KBM-7 (cell line): ENCODE data around the gene ETNK1.
"Not testable (repeated sequence)": the region's sequence is repeated elsewhere in the genome, so short reads cannot be mapped to it uniquely, and the experiment has no call there.

Experiments
- DNase-seq: peaks from one replicate; pipeline ENCODE4 v3.0.0-alpha.2; 2015
- in situ Hi-C: fragments of 300-500 bp; cut with MboI; formaldehyde crosslinking; loops from 2 replicates; pipeline ENCODE4 v1.14.3; 2020; ENCODE audit warnings: low sequenced_read_pairs, low pct_unique_long_range_greater_than_20kb, mixed read lengths

The ETNK1 gene

DNA sequence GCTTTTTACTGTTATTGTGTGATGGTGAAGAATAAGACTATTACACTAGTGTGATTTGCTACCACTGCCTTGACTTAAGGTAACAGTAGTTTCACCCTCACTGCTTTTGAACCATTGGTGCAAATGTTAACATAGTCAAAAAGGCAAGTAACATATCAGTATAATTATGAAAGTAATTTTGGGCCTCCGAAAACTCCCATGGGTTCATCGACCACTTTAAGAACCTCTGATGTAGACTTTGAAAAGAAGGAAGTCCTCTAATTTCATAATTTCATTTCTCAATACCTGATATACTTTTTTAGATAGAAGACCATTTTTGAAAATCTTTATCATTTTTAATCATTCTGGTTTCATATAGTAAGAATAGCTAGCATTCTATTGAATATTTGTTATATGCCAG, 57.7 kb downstream of the ETNK1 start:
- in situ Hi-C loops = no loop called here
- DNase-seq = no peak

DNA sequence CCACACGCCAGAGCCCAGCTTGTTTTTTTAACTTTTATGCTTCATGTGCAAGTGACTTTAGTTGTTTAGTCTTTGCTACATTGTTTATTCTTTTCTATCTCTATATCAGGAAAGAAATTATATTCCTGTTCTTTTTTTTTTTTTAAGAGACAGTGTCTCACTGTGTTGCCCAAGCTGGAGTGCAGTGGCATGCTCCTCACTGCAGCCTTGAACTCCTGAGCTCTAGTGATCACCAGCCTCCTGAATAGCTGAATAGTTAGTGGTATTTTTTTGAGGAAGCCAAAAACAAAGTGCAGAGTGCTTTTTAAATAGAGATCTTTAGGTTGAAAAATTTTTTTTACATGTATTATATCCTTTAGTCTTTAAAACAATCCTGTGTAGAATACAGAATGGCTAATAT, 58.2 kb downstream of the ETNK1 start:
- in situ Hi-C loops = no loop called here
- DNase-seq = no peak

DNA sequence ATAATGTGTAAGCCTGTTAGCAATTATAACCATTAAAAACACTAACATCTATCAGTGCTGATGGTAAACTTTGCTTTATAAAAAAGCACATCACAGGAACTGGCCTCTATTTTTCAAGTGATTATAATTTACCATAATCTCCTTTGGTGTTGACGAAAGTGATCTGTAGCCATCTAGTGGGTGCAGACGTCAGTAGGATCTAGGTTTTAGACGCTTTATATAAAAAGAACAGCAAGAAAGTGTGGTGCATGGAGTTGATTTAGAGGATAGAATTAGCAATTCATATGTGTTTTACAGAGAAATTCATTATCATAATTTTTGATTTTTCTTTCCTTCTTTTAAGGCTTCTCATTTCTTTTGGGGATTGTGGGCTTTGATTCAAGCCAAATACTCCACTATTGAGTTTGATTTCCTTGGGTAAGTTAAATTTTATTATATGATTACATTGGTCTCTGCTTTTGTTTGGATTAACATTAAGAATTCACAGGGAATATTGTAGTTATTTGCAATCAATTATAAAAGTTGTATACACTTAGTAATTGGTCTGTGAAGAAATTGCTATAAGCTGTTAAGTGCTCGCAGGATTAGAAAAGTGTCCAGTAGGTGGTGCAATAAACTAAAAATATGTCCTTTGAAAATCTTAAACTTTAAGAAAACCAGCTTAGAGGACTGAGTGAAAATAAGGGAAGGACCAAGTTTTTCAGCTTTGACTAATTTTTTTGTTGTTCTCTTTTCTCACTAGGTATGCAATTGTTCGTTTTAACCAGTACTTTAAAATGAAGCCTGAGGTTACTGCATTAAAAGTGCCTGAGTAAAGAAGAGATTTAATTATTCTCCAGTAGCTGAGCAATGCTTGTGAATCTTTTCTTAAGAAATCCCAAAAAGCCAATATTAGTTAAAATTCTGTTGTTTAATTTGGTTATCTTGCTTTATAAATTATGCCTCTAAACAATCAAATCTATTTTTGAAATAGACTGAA, 59.5 kb downstream of the ETNK1 start:
- peak; percentile 72 for DNase-seq
- in situ Hi-C loops = no loop called here

DNA sequence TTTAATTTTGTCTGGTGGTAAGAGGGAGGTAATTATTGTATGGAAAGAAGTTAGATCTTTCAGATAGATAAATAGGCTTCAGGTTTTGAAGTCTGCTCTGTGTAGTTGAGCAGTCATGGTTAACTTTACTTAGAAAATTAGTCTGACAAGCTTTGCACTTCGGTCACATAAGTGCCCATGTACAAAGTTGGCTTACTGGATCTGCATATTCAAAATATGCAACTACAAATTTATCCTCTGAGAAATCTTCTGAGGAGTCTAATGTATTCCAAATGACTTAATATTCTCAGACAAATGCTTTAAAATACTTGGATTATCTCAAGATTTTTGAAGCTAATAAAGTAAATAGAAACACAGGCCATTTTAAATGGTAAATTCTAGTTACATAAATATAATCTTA, 61.2 kb downstream of the ETNK1 start:
- no peak for DNase-seq
- in situ Hi-C loops = no loop called here

DNA sequence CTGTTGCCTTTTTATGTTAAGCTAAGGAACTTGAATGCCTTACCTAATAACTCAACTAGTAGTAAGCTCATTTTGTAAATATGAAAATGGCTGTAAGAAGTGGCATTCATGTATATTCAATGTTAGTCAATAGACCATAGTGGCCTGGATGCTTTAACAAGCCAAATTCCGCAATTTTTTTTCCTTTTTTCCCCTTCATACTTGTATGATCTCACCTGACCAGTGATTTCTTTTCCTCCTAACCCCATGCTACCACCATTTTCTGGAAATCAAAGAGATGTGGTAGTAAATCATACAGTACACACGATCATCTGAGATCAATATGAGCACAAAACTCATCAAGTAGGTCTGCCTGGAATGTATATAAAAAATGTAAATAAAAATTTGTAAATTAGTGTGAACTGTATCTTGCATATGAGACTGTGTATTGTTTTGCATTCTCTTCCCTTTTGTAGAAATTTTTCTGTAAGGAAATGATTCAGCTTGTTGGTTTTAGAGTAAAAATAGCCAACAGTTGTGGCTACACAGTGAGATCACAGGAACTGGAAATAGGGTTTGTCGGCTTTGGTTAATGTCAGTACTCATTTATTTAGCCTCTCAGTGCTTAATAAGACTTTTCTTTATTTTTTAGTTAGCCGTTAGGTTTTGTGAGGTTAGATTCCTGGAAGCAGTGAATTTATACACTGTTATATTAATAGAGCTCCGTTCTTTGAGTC, 62.5 kb downstream of the ETNK1 start:
- peak; percentile 59 for DNase-seq
- in situ Hi-C loops = no loop called here

DNA sequence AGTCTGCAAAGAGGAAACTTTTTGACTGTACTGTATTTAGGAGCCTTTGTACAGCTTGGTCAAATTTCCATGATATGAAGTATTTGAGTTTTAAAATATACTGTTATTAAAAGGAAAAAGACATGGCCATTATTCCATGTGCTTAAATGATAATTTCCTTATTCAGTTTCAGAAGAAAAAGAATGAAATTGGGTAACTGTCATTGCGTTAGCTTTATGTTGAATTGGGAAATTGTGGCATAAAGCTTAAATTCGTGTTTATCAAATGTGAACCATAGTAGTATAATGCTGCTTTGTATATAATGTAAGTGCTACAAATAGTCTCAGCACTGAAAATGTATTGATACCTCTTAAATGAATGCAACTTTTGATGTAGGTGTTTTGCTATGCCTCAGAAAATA, 64.9 kb downstream of the ETNK1 start:
- no peak for DNase-seq

DNA sequence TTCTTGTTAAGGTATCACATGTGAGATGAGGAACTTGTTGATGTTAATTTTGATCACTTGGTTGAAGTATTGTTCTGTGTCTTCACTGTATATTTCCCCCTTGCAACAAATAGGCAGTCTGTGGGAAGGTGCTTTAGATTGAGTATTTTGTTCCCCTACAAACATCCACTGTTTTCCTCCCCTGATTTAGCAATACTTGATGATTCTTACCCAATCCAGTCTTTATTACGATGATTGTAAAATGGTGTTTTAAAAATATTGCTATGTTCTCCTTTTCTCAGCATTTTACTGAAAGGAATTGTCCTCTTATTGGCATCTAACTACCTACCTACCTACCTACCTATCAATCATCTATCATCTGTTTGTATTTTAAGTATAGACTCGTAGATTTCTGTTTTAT, 66.3 kb downstream of the ETNK1 start:
- in situ Hi-C loops = no loop called here

More for the DNA sequence above, 64.9 kb downstream of the ETNK1 start:
- in situ Hi-C loops = no loop called here

DNA sequence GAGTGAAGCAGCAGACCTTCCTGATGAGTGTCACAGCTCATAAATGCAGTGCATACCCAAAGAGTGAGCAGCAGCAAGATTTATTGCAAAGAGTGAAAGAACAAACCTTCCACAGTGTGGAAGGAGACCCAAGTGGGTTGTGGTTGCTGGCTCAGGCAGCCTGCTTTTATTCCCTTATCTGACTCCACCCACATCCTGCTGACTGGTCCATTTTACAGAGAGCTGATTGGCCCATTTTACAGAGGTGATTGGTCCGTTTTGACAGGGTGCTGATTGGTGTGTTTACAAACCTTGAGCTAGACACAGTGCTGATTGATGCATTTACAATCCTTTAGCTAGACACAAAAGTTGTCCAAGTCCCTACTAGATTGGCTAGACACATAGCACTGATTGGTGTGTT, 67.5 kb downstream of the ETNK1 start:
- in situ Hi-C loops = not testable (repeated sequence)

More for the DNA sequence above, 66.3 kb downstream of the ETNK1 start:
- DNase-seq = no peak

DNA sequence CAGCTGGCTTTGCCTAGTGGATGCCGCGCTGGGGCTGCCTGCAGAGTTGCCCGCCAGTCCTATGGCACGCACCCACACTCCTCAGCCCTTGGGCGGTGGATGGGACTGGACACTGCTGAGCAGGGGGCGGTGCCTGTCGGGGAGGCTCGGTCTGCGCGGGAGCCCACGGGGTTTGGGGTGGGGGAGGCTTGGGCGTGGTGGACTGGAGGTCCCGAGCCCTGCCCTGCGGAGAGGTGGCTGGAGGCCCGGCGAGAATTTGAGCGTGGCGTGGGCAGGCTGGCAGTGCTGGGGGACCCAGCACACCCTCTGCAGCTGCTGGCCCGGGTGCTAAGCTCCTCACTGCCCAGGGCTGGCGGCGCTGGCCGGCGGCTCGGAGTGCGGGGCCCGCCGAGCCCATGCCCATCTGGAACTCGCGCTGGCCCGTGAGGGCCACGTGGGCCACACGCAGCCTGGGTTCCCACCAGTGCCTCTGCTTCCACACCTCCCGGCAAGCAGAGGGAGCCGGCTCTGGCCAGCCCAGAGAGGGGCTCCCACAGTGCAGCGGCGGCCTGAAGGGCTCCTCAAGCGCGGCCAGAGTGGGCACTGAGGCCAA, 68.1 kb downstream of the ETNK1 start:
- DNase-seq = no peak
- in situ Hi-C loops = no loop called here

More for the DNA sequence above, 67.5 kb downstream of the ETNK1 start:
- not testable (repeated sequence) for DNase-seq

DNA sequence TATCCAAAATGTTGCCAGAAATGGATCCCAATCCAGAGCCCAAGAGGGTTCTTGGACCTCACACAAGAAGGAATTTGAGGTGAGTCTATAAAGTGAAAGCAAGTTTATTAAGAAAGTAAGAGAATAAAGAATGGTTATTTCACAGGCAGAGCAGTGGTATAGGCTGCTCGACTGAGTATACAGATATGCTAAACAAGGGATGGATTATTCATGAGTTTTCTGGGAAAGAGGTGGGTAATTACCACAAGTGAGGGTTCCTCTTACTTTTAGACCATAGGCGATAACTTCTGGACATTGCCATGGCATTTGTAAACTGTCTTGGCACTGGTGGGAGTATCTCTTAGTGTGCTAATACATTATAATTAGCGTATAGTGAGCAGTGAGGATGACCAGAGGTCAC, 73.6 kb downstream of the ETNK1 start:
- in situ Hi-C loops = no loop called here
- no peak for DNase-seq

DNA sequence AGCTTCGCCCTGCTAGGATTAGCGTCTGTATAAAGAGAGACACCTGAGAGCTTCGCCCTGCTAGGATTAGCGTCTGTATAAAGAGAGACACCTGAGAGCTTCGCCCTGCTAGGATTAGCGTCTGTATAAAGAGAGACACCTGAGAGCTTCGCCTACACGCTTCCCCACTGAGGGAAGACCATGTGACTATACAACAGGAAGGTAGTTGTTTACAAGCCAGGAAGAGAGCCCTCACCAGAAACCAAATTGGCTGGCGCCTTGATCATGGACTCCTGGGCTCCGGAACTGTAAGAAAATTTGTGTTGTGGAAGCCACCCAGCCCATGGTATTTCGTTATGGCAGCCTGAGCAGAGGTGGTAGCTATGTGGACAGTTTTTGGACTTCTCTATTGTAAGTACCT, 74.7 kb downstream of the ETNK1 start:
- in situ Hi-C loops, DNase-seq: not testable (repeated sequence)

DNA sequence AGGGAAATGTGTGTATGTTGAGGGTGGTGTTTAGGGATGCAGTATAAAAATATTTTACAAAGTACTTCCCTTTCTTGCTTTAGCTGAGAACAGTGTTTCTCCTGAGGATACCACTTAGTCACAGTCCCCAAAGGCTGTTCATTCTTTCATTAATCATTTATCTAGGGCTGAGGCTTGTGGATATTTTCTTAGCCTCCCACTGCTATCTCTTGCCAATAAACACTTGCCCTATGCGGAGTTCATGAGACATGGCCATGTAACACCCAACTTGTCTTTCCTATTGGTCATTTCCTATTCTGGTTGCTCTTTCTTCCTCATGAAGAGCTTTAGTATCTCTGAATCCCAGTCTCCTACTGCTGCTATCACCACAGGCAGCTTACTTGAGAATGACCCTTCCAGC, 75.1 kb downstream of the ETNK1 start:
- no peak for DNase-seq
- in situ Hi-C loops = no loop called here

DNA sequence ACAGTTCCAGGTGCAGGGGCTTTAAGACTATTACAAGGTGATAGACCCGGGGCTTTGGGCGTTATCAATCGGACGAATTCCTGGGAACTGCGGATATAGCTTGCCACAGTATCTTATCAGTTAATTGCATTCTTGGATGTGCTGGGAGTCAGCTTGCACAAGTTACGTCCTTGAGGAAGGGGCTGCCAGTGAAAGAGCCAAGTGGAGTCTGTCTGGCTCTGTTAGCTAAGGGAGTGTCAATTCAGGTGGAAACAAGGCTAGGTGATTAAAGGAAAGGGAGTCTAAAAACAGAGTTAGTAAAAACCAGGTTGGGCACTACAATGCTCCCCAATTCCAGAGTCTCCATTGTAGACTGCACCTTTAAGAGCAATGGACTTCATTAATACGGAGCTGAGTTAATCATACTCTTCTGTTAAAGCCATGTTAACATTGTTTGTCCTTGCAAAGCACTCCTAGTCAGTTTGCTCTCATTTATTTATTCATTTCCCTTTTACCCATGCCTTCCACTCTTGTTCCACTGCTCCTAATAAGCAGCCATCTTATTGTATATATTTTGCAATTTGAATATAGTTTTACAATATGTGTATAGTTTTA, 76.3 kb downstream of the ETNK1 start:
- DNase-seq, in situ Hi-C loops: not testable (repeated sequence)

DNA sequence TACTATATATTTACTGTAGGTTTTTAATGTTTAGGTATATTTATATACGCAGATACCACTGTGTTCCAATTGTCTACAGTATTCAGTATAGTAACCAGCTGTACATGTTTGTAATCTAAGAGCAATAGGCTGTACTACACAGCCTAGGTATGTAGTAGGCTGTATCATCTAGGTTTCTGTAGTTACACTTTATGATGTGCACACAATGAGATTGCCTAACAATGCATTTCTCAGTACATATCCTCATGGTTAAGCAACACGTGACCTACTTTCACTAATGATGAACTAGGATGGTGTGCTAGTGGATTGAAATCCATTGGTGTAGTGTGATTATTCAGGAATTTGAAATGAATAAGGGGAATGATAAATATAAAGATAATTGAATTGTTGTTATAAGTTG, 77.7 kb downstream of the ETNK1 start:
- no peak for DNase-seq
- in situ Hi-C loops = no loop called here

DNA sequence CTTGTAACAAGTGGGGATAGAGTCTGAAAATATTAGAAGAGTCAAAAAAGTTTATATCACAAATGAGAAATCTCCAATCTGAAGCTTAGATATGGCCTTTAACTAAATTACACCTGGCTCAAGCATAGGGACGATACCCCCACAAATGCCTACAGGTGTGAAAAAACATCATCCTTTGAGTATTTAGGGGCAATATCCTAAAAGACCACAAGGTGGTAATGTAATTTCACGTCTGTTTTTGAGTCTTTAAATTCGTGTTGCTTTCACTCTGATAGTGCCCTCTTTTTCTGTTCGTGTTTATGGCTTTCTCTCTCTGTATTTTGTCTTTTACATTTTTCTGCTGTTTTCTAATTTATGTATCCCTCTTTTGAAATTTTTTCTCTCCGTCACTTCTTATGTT, 84.3 kb downstream of the ETNK1 start:
- DNase-seq = peak; percentile 28
- in situ Hi-C loops = no loop called here

DNA sequence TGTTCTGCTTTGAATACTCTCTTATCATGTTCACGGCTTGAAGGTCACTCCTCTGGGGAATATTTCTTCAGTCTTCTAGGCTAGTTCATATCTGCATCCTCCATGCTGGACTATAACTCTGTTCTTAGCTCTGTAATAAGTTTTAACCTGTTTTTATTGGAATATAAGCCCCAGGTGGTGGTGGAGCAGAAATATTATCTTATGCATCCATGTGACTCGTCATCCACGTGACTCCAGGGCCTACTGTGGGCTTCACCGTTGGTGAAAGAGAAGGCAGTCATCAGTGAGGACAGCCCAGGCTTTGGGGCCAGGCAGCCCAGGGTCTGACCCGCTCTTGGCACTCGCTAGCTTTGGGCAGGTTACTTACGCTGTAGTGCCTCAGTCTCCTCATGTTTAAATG, 87.1 kb downstream of the ETNK1 start:
- DNase-seq = no peak

DNA sequence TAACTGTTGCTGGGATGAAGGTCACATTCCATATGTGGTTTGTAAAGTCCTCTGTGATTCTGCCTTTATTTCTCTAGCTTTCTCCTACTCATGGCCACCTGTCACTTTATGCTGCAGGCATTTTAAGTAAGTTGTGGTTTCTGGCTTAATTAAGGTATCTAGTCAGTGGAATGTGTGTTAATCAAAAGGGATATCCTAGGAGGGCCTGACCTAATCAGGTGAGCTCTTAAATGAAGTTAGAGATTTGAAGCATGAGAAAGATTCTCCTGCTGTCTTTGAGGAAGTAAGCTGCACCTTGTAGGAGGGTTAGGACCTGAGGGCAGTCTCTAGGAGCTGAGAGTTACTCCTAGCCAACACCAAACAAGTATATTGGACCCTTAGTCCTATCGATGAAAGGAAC, 90.3 kb downstream of the ETNK1 start:
- DNase-seq = no peak
- in situ Hi-C loops = no loop called here

More for the DNA sequence above, 87.1 kb downstream of the ETNK1 start:
- in situ Hi-C loops = no loop called here

DNA sequence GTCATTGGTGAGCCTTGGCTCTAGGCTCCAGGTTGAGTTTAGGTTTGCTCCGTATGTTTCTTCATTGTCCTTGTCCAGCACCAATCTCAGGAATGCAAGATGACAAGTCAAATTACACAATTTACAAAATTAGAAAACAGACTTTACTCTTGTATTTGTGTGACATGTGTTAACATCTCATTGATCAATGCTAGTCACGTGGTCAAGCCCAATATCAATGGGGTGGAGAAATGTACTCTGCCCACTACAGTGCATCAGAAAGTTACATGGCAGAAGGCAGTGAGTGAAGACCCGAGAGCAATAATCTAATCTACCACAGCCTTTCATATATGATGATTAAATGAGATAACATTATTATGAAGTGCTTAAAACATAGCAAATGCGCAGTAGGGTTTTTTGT, 94.8 kb downstream of the ETNK1 start:
- no peak for DNase-seq
- in situ Hi-C loops = no loop called here

DNA sequence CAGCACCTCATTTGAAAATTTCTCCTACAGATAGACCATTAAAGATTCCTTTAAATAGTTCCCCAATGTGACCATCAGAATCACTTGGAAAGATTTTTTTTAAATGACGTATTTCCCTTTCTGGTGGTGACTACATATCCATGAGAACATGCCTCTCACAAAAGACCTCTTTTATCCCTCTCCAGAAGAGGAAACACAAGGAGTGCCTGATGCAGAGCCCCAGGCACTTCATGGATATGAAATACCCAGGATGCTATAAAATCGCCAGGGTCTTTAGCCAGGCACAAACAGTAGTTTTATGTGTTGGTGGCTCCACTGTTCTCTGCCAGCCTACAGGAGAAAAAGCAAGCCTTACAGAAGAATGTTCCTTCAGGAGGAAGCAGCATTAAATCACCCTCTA, 97.1 kb downstream of the ETNK1 start:
- in situ Hi-C loops = no loop called here
- no peak for DNase-seq

DNA sequence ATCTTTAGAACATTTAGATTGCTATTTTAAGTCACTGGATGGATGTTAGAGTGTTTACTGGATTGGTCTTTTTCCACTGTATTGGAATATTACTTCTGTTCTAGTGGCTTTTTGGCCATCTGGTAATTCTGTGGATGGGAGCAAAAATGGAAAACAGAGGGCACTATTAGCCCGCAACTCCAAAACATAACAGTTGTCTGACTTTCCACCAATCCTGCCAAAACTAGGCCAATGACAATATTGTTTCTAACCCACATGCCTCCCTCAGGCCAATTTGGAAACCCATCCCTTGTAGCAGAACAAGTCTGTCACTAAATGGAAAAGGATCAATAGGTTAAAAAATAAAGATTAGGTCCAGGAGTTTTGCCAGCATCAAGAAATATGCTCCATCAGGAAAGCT, 97.8 kb downstream of the ETNK1 start:
- in situ Hi-C loops = no loop called here
- DNase-seq = no peak
